ENCODE data around the gene PRKCH.

The PRKCH gene

GRCh38 chr14:61338457-61338856 lies 17.1 kb downstream of the PRKCH start:
- no peak for DNase-seq (ENCODE audit: low read depth)

DNA sequence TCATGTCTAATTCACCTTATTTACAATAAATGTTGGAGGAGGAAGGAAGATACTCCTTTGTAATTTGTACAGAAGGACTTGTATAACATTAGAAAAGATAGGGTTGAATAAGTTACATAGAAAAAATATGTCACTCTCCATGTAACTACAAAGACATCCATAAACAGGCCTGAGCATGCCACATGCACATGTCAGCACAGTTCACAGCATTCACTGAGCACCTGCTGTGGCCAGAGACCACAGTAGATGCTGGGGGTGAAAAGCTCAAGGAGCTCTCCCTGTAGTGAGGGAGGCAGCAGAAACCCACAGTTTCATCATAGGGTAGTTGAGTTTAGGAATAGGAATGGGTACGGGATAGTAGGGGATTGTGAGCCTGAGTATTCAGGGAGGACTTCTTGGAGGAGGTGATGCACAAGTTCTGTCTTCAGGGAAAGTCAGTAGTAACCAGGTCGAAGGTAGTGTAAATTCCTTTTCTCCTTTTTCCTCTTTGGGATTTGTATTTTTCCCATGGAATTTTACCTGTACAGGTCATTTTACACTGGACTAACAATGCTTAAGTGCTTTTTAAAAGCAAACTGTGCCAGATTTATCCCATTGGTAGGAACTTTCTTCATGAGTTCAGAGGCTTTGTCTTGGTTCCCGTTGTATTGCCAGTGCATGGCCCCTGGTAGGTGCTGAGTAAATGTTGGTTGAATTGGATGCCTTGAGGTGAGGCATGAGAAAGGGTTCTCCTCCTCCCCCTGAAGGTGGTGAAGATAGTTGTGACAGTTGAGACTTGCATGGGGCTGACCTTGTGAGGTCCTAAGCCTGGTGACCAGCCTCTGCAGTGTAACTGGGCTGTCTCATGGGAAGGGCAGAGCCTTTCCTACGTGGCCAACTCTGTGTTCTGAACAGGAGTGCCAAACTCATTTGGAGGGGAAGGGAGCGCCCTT lies 20.2 kb downstream of the PRKCH start:
- DNase-seq (ENCODE audit: low read depth) = no peak

GRCh38 chr14:61342486-61342885 lies 21.1 kb downstream of the PRKCH start:
- no peak for DNase-seq (ENCODE audit: low read depth)

DNA sequence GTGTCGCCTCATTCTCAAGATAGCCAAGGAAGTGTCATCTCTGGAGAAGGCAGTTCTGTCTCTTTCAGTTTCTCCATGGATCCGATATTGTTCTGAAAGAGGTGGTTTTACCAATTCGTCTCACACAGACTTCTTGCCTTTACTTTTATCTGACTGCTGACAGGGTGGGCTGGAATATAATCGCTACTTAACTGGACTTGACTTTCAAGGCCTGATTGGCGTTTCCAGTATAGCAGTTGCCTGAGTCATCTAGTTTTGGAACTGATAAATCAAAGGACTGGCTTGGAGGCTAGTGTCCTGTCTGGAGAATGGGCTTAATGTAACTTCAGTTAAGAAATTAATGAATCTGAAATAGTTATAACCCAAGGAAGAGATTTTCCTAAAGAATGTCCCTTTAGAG lies 21.6 kb downstream of the PRKCH start:
- no peak for DNase-seq (ENCODE audit: low read depth)

- no peak for DNase-seq (ENCODE audit: low read depth)
These were observed 22.1 kb downstream of the PRKCH start for GRCh38 chr14:61343471-61343870.

GRCh38 chr14:61343991-61344405 lies 22.6 kb downstream of the PRKCH start:
- no peak for DNase-seq (ENCODE audit: low read depth)

DNA sequence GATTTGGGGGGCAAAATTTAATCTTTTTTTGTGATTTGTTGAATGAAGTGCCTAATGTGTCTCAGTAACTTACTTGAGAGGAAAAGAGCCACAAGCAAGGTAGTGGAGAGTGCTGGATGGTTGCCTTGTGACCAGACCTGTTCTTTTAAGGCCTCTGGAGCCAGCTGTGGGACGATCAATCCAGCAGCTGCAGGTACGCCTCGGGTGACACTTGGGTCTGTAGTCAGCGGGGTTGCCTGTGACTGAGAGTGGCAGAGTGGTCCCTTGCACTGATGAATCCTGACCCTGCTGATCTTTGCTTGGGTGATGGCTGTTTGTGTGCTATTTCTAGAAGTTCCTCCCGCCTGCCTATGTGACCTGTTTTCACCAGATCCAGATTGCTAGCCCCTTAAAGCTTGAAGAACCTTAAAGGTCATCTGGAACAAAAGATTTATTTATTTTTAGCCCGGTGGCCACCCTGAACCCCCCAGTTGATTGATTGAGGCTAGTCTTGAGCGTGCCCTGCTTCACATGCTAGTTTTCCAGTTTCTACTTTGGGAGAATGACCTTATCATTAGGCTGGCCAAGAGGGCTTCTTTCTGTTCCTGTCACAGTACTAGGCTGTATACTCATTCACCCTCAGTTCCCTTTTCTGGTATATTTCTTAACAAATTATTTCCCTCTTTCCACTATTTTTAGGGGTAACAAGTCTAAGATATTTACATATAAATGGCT lies 23.2 kb downstream of the PRKCH start:
- no peak for DNase-seq (ENCODE audit: low read depth)

DNA sequence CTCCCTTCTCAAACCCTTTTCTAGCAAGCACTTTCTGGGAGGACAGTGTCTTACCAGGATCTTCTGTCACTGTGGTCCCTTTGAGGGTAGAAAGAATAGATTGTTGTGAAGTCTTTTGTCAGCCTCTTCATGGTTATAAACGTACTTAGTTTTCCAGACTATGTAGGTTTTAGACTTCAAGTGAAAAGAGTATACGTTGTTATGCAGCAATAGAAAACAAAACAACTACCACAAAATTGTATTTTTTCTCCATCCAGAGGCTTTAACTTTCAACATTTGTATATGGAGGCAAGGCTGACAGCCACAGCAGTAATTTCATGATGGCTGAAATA lies 23.7 kb downstream of the PRKCH start:
- DNase-seq (ENCODE audit: low read depth) = no peak

DNA sequence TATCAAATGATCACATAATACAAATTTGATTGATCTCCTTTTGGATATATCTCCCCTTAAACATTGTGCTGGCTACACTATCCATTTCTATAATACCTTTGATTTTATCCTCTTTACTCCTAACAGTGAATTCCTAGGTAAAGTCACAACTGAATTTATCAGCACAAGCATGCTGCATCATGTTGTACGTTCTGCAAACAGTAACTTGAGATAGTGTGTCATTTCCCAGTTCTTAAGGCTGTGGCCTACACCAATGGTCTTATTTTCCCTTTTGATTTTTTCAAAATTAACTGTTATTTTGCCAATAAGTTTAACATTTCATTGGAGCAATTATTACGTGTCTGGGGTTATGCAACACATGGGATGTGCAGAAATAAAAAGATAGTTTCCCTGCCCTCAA lies 24.8 kb downstream of the PRKCH start:
- no peak for DNase-seq (ENCODE audit: low read depth)

DNA sequence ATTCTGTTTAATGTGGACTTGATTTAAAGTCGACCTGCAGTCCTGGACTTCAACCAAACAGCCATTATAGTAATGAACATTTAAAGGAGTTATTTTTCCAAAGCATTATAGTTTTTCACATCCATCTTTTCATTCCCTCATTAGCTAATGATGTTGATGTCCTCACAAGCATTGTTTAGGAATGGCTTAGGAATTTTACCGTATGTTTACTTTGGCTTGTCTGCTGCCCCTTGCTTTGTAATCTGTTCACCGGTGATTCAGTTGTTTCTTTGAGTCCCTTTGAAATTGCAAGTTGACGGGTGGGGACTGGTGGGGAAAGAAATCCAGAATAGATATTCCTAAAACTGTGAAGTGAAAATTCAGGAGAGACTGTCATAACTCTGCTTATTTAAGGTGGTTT lies 25.4 kb downstream of the PRKCH start:
- DNase-seq (ENCODE audit: low read depth) = no peak

DNA sequence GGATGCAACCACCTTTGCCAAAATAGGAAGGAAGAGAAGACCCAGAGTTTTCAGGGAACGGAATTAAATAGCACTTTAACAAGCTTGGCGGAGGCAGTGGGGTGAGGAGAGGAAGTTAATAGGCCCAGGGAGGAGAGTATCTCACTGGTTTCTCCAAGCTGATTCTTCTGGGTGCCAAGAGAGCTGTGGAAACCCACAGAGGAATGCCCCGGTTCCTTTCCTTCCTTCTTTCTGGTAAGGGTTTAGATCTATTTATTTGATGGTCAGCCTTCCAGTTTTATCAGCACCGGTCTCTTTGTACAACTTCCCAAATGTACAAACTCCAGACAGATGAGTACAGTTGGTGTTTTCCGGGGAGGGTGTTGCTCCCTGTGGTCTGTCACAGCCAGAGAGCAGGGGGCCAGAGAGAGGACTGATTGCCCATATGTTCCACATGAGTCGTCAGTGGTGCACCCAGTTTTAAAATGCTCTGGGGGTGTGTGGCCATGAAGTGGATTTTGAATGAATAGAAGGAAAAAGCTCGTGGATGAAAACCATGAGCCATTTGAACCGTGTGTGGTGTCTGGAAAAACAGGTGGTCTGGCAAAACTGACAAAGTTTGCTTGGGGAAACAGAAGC lies 26.6 kb downstream of the PRKCH start:
- no peak for DNase-seq (ENCODE audit: low read depth)

- no peak for DNase-seq (ENCODE audit: low read depth)
These were observed 29.3 kb downstream of the PRKCH start for GRCh38 chr14:61350427-61351270.

DNA sequence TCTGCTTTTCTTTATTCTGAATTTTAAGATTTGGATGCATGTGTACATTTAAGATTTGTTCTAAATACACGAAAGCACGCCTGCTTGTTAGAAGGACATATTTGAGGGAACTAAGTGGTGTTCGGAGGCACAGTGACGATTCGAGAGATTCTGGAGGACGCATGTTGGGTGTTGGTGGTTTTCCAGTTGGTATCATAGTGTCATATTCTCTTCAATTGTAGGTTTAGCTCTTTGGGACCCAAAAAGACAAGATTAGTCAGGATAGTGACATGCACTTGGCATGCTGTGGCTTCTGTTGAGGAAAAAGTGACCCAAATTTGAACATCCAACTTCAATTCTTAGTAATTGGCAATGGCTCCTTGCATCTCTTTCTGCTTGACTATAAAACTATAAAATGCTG lies 30.1 kb downstream of the PRKCH start:
- DNase-seq (ENCODE audit: low read depth) = no peak

GRCh38 chr14:61355892-61356325 lies 34.5 kb downstream of the PRKCH start:
- no peak for DNase-seq (ENCODE audit: low read depth)

DNA sequence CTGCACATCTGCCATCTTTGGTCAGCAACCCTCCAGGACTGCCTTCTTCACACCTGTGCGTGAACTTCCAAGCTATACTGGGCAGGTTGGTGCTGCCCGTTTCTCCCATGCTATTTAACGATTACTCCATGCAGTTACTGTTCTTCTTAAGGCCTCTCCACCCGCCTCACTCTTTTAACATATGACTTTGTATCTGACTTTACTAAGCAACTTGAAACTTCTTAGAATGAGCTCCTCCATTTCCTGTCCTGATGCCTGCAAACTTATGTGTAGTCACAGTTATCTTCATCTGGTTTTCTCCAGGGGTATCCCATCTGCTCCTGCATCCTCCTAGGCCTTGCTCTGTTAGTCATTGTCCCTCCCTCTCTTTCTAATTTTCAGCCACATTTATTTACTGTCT lies 35.7 kb downstream of the PRKCH start:
- DNase-seq (ENCODE audit: low read depth) = no peak

DNA sequence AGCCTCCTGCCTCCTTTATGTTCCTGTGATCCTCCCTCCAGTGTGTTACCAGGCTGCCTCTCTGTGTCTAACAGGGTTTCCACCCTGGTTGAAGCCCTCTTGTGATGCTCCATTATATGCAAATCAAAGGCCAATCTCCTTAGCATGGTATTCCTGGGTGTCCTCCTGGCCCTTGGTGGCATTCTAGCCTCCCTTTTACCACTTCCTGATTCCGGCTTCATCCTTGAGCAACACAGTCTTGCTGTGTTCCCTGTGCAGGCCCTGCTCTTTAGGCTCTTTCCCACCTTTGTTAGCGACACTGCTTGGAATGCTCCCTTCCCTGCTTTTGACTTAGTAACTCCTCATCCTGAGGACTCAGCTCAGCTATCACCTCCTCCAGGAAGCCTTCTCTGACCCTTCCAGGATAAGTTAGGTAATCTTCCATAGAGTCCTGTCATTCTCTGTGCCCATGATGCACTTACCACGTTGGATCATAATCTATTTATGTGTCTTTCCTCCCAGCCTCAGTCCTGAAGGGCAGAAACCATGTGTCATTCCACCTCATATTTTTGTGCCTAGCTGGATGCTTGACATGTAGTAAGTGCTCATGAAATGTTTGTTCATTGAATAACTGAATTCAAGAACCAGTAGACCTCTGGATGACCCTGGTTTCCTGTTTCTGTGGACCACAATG lies 37.3 kb downstream of the PRKCH start:
- no peak for DNase-seq (ENCODE audit: low read depth)

DNA sequence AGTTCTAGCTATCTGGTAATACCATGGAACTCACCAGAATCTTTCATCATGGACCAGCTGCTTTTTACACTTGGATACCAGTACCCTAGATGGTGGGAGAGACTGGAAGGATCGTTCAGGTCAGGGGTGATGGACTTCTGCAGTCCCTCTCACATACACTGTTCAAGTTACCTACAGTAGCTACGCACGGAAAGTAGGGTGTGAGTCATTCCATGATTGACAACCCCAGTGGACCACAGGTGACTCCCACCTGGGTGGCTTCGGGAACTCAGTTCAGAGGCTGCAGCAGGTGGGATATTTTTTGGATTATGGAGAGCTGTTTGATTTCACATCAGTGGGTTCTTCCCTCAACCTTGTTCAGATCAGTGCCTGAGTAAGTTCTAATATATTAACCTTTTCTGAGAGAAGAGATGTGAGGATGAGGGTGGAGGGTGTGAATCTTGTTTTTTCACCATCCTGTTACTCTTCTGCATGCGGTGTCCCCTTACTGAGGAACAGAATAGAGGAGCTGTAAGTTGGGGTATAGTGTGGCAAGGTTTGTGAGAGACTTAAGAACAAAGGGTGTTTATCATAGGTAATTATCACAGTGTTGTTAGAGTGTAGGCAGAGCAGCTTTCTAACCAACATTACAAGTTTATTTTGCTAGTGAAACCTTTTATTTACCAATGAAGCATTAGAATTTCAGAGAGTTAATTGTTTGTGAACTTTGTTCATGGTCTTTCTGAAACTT lies 39.6 kb downstream of the PRKCH start:
- no peak for DNase-seq (ENCODE audit: low read depth)

DNA sequence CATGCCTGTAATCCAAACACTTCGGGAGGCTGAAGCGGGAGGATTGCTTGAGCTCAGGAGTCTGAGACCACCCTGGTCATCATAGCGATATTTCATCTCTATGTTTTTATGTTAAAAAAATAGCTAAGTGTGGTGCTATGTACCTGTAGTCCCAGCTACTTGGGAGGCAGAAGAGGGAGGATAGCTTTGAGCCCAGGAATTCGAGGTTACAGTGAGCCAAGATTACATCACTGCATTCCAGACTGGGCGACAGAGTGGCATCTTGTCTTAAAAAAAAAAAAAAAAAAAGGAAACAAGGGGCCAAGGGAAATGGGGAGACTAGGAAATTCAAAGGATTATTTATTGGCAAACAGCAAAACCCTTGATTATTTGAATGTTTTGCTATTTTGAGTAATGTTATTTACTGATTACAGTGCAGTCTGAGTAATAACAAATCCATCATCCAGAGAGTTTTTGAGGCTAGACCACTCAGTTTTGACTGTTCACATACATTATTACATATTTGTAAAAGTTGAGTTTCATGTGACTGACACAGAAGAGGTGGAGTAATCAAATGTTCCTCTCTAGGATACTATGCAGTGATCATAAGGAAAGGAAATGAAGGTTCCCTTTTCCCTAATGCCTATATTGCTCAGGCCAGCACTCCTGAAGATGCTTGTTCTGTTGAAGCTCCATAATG lies 40.8 kb downstream of the PRKCH start:
- no peak for DNase-seq (ENCODE audit: low read depth)

- no peak for DNase-seq (ENCODE audit: low read depth)
These were observed 42.9 kb downstream of the PRKCH start for GRCh38 chr14:61364243-61364642.

GRCh38 chr14:61365667-61366212 lies 44.4 kb downstream of the PRKCH start:
- DNase-seq (ENCODE audit: low read depth) = no peak

Data from GM04503 (cell line).